HepG2 (cell line): Measurements from ENCODE around the gene EIF2AK2.

Experiments used
- FOXA3 ChIP-seq: IDR thresholded peaks from 2 replicates; pipeline ENCODE4 v1.6.1; 2016; ENCODE audit warnings: missing genetic modification reagents, missing compliant biosample characterization
- IKZF5 ChIP-seq: IDR thresholded peaks from 2 replicates; pipeline ENCODE4 v1.6.1; 2018; ENCODE audit warnings: missing genetic modification reagents, mild to moderate bottlenecking, missing compliant biosample characterization
- NPAS2 ChIP-seq: sonication (generic); formaldehyde crosslinking; IDR thresholded peaks from 2 replicates; pipeline ENCODE4 v1.8.0; 2022; ENCODE audit warnings: mild to moderate bottlenecking, missing genetic modification reagents, borderline replicate concordance
- TBP ChIP-seq: sonication (generic); formaldehyde crosslinking; IDR thresholded peaks from 2 replicates; pipeline ENCODE4 v1.5.0; 2020; ENCODE audit warnings: missing genetic modification reagents
- ZNF251 ChIP-seq: sonication (generic); formaldehyde crosslinking; IDR thresholded peaks from 2 replicates; pipeline ENCODE4 v1.9.0; 2021; ENCODE audit warnings: mild to moderate bottlenecking, missing genetic modification reagents
- ZNF547 ChIP-seq: sonication (generic); formaldehyde crosslinking; IDR thresholded peaks from 2 replicates; pipeline ENCODE4 v1.5.1; 2020; ENCODE audit warnings: mild to moderate bottlenecking, missing genetic modification reagents
- ZNF768 ChIP-seq: sonication (generic); formaldehyde crosslinking; IDR thresholded peaks from 2 replicates; pipeline ENCODE4 v1.4.0; 2020; ENCODE audit warnings: missing genetic modification reagents

- no peak for TF ChIP-seq FOXA3 (CRISPR knock-in tag)
- no peak for TF ChIP-seq ZNF768 (CRISPR knock-in tag)
- TF ChIP-seq ZNF547 (CRISPR knock-in tag), result no peak
- no peak for TF ChIP-seq NPAS2
- TF ChIP-seq IKZF5 (CRISPR knock-in tag), result no peak
- no peak for TF ChIP-seq ZNF251 (CRISPR knock-in tag)
- TF ChIP-seq TBP, result no peak
Observed at GRCh38 chr2:37117566-37117965, 39.2 kb downstream of the EIF2AK2 start.
